ENCODE results near the gene SDHAF1. TPM values are rescaled to one million over a fixed set of nuclear protein-coding genes. Genes with fewer than 3 reads are reported as not detected.

SDHAF1 gene, protein sequence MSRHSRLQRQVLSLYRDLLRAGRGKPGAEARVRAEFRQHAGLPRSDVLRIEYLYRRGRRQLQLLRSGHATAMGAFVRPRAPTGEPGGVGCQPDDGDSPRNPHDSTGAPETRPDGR
- 24.6 to 55.5 TPM (median 50.4 TPM) in 5 replicates for total RNA-seq (2022; extraction: Qiagen RNA extraction; ENCODE audit: low read depth)

DNA sequence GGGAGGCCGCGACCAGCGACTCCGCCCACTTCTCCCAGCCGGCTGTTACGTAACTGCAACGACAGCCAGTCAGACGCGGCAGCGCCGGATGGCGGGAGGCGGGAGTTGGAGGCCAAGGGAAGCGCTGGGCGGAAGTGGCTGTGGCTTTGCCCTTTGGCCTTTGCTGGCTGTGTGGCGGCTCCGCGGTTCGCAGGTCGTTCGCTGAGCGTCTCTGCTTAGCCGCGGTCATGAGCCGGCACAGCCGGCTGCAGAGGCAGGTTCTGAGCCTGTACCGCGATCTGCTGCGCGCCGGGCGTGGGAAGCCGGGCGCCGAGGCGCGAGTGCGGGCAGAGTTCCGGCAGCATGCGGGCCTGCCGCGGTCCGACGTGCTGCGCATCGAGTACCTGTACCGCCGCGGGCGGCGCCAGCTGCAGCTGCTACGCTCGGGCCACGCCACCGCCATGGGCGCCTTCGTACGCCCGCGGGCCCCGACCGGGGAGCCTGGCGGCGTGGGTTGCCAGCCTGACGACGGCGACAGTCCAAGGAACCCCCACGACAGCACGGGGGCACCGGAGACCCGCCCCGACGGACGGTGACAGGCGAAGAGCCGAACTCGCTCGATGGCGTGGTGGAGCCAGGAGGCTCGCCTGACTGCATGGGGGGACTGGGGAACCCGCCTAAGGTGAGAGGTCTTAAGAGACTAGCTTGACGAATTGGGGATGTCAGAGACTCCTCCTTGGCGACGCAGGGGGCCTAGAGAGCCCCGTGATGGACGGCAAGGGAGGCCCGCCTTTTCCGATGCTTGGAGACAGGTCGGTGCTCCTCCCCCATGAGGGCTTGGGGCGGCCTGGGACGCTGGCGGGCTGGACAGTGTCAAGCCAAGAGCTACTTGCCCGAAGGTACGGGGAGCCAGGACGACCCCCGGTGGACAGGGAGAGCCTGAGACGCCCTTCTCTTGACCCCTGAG is at the start of gene SDHAF1:
Gene SDHAF1, plus strand, starts transcription at position 141 of the 946 bp plus-strand sequence. Its CDS starts 87 bp downstream, at position 228.

DNA sequence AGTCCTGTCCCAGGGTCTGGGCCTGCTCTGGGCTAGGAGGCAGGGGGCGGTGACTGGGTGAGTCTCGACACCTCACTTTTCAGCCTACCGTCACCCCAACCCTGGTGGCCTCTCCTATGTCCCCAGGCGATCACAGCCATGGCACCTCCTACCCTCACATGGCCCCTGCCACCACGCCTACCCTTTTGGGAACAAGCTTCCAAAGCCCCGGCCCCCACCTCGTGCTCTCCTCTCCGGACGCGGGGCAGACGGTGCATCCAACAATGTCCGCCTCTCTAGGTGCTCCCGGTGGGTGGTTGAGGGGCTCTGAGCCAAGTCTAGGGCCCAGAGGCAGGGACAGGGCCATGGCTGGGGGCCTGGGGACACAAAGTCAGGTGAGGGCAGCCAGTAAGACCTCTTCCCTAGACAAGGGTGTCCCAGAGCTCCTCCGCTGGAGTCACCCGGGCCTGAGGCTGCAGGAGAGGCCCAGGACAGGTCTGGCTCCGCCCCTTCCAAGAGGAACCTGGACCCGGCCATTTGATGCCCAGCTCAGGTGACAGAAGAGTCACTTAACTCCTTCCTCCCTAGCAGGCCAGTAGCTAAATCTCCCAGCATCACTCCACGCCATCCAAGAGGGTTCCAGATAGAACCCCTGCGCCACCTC is 13.5 kb downstream of the SDHAF1 start, which contains the start of gene SYNE4:
Gene SYNE4, minus strand, starts transcription at position 478 of the 643 bp plus-strand sequence. Its CDS starts 132 bp downstream, at position 346.

DNA sequence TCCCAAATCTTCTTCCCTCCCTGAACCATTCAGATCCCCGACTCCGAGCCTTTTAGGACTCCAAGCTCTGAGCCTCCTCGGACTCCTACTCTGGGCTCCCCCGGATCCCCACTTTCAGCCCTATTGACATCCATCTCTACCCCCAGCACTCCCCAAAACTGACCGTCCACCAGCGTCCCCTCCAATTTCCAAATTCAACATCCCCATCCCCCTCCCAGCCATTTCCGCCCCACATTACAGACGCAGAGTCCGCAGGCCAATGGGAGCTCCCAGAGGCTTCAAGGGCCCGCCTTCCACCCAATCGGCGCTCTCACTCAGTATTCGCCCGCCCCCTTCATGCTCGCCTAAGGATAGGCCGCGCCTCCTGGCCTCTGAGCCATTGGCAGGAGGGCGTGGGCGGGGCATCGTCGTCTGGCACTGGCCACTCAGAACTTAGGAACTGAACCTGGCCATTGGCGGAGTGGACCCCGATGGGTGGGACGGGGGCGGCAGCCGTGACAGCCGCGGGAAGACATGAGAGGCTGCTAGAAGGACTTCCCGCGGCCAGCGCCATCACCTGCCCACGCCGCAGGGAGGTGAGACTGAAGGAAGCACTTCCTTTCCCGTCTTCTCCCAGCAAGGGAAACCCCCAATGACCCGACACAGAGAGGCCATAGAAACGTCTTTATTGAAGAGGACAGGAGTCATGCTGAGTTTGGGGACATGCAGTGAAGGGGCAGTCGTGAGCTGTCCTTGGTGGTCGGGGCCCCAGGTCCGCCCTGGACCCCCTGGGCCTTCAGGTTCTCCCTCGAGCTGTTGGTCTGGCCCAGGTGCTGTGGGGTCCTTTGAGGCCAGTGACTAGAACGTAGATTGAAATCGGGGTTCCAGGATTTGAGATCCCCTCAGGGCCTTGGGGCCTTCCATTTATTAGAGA is 19.3 kb downstream of the SDHAF1 start, which contains the start of gene ALKBH6:
Gene ALKBH6, minus strand, starts transcription at position 202 of the 913 bp plus-strand sequence. CDS start 816 bp downstream, outside the sequence.

DNA sequence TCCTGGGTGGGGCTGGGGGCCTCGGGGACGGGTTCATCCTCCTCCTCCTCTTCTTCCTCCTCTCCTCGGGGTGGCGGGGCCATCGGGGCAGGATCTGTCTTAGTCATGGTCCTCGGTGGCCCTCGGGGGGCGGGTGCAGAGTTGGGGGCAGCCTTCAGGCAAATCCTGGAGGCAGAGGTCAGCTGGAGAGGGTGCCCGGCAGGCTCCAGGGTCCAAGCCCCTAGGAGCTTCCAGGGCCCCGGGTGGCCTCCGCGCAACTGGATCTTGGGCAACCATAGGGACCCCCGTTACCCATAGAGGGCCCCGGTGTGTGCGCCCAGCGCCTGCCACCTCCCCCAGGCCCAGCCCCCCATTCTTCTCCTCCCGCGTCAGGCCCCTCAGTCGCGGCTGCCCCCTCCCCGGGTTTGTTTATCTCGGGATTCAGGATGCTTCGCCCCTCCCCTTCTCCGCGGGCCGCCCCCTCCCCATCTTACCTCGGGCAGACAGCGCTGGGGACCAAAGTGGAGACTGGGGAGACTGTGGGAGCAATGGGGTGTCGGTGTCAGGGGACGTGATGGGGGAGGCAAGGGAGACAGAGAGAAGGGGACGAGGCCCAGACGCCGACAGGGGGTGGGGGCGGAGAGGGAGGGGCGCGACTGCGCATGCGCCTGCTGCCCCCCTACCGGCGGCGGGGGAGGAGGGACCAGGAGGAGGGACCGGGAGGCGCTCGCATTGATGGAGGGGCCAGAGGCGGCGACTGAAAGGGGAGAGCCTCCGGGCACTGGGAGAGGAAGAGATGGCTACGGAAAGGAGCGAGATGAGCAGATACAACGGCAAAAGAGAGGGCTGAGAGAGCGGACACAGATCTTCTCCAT is 37.5 kb downstream of the SDHAF1 start, which contains the start of gene CLIP3:
Gene CLIP3, minus strand, starts transcription at position 623 of the 854 bp plus-strand sequence. Its CDS starts 516 bp downstream, at position 107.

Other genes with a start within 250 kb of the SDHAF1 start
- gene U2AF1L4, start 249.8 kb upstream of the SDHAF1 start, total RNA-seq (2022; extraction: Qiagen RNA extraction; ENCODE audit: low read depth), result 23.9 to 34.9 TPM (median 27.6 TPM) in 5 replicates
- gene PSENEN, start 249.5 kb upstream of the SDHAF1 start, total RNA-seq (2022; extraction: Qiagen RNA extraction; ENCODE audit: low read depth), result 243 to 320 TPM (median 282 TPM) in 5 replicates
- gene LIN37, start 246.6 kb upstream of the SDHAF1 start, total RNA-seq (2022; extraction: Qiagen RNA extraction; ENCODE audit: low read depth), result 21.9 to 27.2 TPM (median 23.2 TPM) in 5 replicates
- 0.15 to 0.33 TPM (median 0.25 TPM) in 5 replicates for gene HSPB6, start 238.2 kb upstream of the SDHAF1 start, total RNA-seq (2022; extraction: Qiagen RNA extraction; ENCODE audit: low read depth)
- gene PROSER3, start 237.0 kb upstream of the SDHAF1 start, total RNA-seq (2022; extraction: Qiagen RNA extraction; ENCODE audit: low read depth), result 25.9 to 31.4 TPM (median 30.7 TPM) in 5 replicates
- 3.3 to 8.9 TPM (median 8.1 TPM) in 5 replicates for gene ARHGAP33, start 219.6 kb upstream of the SDHAF1 start, total RNA-seq (2022; extraction: Qiagen RNA extraction; ENCODE audit: low read depth)
- gene PRODH2, start 182.3 kb upstream of the SDHAF1 start, total RNA-seq (2022; extraction: Qiagen RNA extraction; ENCODE audit: low read depth), result 0.13 to 0.52 TPM (median 0.38 TPM) in 5 replicates
- gene NPHS1, start 142.7 kb upstream of the SDHAF1 start, total RNA-seq (2022; extraction: Qiagen RNA extraction; ENCODE audit: low read depth), result 0.24 to 0.84 TPM (median 0.44 TPM) in 5 replicates
- 0.24 to 0.70 TPM (median 0.52 TPM) in 5 replicates for gene KIRREL2, start 138.3 kb upstream of the SDHAF1 start, total RNA-seq (2022; extraction: Qiagen RNA extraction; ENCODE audit: low read depth)
- gene APLP1, start 126.6 kb upstream of the SDHAF1 start, total RNA-seq (2022; extraction: Qiagen RNA extraction; ENCODE audit: low read depth), result 72.6 to 97.1 TPM (median 93.4 TPM) in 5 replicates
- gene NFKBID, start 94.6 kb upstream of the SDHAF1 start, total RNA-seq (2022; extraction: Qiagen RNA extraction; ENCODE audit: low read depth), result 4.2 to 8.9 TPM (median 7.8 TPM) in 5 replicates
- gene HCST, start 92.7 kb upstream of the SDHAF1 start, total RNA-seq (2022; extraction: Qiagen RNA extraction; ENCODE audit: low read depth), result 0.55 to 0.89 TPM (median 0.63 TPM) in 3 of 5 replicates, not detected in the others
- not detected in 5 replicates for gene TYROBP, start 86.9 kb upstream of the SDHAF1 start, total RNA-seq (2022; extraction: Qiagen RNA extraction; ENCODE audit: low read depth)
- gene LRFN3, start 58.8 kb upstream of the SDHAF1 start, total RNA-seq (2022; extraction: Qiagen RNA extraction; ENCODE audit: low read depth), result 9.8 to 25.6 TPM (median 24.1 TPM) in 5 replicates
- gene SYNE4, start 13.6 kb downstream of the SDHAF1 start, total RNA-seq (2022; extraction: Qiagen RNA extraction; ENCODE audit: low read depth), result 0.07 to 0.33 TPM (median 0.23 TPM) in 4 of 5 replicates, not detected in the other
- gene ALKBH6, start 19.0 kb downstream of the SDHAF1 start, total RNA-seq (2022; extraction: Qiagen RNA extraction; ENCODE audit: low read depth), result 22.9 to 29.8 TPM (median 26.6 TPM) in 5 replicates
- gene CLIP3, start 37.7 kb downstream of the SDHAF1 start, total RNA-seq (2022; extraction: Qiagen RNA extraction; ENCODE audit: low read depth), result 0.53 to 0.99 TPM (median 0.90 TPM) in 5 replicates
- gene THAP8, start 59.1 kb downstream of the SDHAF1 start, total RNA-seq (2022; extraction: Qiagen RNA extraction; ENCODE audit: low read depth), result 3.4 to 8.1 TPM (median 7.1 TPM) in 5 replicates
- gene WDR62, start 59.7 kb downstream of the SDHAF1 start, total RNA-seq (2022; extraction: Qiagen RNA extraction; ENCODE audit: low read depth), result 15.0 to 30.0 TPM (median 28.9 TPM) in 5 replicates
- 0.23 TPM in 1 of 5 replicates, not detected in the others for gene OVOL3, start 116.0 kb downstream of the SDHAF1 start, total RNA-seq (2022; extraction: Qiagen RNA extraction; ENCODE audit: low read depth)
- 220 to 305 TPM (median 245 TPM) in 5 replicates for gene POLR2I, start 119.7 kb downstream of the SDHAF1 start, total RNA-seq (2022; extraction: Qiagen RNA extraction; ENCODE audit: low read depth)
- gene TBCB, start 120.3 kb downstream of the SDHAF1 start, total RNA-seq (2022; extraction: Qiagen RNA extraction; ENCODE audit: low read depth), result 403 to 570 TPM (median 545 TPM) in 5 replicates
- 1,507 to 2,208 TPM (median 2,155 TPM) in 5 replicates for gene CAPNS1, start 144.9 kb downstream of the SDHAF1 start, total RNA-seq (2022; extraction: Qiagen RNA extraction; ENCODE audit: low read depth)
- not detected in 5 replicates for gene COX7A1, start 157.3 kb downstream of the SDHAF1 start, total RNA-seq (2022; extraction: Qiagen RNA extraction; ENCODE audit: low read depth)
- gene ZNF565, start 219.5 kb downstream of the SDHAF1 start, total RNA-seq (2022; extraction: Qiagen RNA extraction; ENCODE audit: low read depth), result 3.7 to 5.4 TPM (median 4.2 TPM) in 5 replicates
- gene ZNF146, start 219.9 kb downstream of the SDHAF1 start, total RNA-seq (2022; extraction: Qiagen RNA extraction; ENCODE audit: low read depth), result 109 to 188 TPM (median 120 TPM) in 5 replicates

Measured in A549 treated with ZK216348 at 1 μM for 4 hours (cell line).